ENCODE results near the gene COG7.
"Not testable (repeated sequence)": the region's sequence is repeated elsewhere in the genome, so short reads cannot be mapped to it uniquely, and the experiment has no call there.

Gene COG7

GRCh38 chr16:23452572-23453337 lies at the start of gene COG7:
Gene COG7, minus strand, starts transcription at chr16:23453189. Its CDS starts 195 bp downstream, at chr16:23452994.
- DNase-seq (ENCODE audit: low read depth): peak; percentile 67

DNA sequence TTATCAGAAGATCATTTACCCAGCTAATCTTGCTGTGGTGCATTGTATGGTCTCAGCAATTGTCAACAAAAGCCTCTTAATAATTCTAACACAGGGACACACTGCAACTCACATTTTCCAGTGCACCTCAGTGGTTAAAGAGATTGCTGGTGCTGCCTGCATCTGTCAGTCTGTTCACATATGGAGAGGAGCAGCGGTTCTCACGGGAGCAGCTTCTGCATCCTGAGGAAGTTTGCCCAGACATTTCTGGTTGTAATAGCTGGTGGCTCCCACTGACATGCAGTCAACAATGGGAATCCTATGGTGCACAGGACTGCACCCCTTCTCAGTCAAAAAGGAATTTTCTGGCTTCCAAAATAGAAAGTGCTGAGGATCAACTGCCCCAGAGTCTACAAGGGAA lies 49.5 kb upstream of the COG7 start:
- no peak for DNase-seq (ENCODE audit: low read depth)

GRCh38 chr16:23501291-23501690 lies 48.3 kb upstream of the COG7 start:
- no peak for DNase-seq (ENCODE audit: low read depth)

DNA sequence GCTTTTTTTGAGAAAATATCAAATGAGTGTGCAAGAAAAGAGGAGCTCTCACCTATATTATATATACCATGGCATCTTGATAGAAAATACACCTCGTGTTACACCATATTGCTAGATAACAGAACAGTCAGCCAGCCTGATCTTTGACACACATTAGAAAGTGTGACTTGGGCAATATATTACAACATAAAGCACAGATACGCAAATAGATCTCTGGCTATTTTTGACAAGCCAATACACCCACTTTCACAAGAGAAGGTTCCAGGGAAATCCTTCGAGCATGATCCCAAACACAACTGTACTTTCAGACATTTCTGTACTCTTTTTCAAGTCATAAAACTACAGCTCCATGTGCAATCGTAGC lies 47.9 kb upstream of the COG7 start:
- DNase-seq (ENCODE audit: low read depth): no peak

GRCh38 chr16:23500212-23500861 lies 47.3 kb upstream of the COG7 start:
- no peak for DNase-seq (ENCODE audit: low read depth)

DNA sequence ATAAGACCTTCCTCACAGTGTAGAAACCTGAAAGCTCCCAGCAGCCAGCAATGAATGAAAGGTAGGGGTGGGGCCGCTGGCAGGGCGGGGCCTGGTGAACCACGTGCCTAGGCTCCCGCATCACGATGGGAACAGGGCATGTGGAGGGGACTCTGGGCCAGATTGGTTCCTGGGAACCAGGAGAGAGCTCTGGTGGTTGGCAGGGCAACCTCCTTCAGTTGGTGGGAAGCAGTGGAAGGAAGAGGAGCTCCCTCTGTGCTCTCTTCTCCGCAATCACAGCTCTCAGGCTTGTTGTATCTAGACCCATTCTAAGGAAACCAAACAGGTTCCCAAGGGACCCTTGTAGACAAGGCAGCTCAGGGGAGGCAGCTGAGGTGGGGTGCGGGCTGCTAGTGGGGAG lies 46.8 kb upstream of the COG7 start:
- no peak for DNase-seq (ENCODE audit: low read depth)

GRCh38 chr16:23498863-23499262 lies 45.9 kb upstream of the COG7 start:
- DNase-seq (ENCODE audit: low read depth): no peak

- no peak for DNase-seq (ENCODE audit: low read depth)
These were observed 44.5 kb upstream of the COG7 start for GRCh38 chr16:23497543-23497868.

DNA sequence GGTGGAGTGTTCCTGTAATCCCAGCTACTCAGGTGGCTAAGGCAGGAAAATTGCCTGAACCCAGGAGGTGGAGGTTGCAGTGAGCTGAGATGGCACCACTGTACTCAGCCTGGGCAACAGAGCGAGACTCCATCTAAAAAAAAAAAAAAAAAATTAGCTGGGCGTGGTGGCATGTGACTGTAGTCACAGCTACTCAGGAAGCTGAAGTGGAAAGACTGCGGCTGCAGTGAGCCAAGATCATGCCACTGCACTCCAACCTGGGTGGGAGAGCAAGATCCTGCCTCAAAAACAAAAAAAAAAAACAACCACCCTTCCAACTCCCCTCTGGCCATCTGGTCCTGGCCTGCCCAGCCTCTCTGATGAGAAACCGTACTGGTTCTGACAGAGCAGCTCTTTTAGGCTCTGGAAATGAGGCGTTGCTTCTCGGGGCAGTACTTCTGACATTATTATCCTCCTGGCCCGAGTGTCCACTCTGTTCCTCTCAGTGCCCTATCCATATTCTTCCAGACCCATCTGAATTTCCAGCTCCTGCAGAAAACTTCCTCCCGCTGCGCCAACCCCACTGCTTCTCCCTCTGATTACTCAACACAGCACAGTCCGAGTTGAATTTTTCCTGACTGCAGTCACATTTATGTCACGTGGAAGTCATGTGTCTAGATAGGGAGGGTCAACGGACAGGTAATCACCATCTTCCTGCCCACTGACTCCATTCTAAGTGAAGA lies 44.0 kb upstream of the COG7 start:
- DNase-seq (ENCODE audit: low read depth): no peak

DNA sequence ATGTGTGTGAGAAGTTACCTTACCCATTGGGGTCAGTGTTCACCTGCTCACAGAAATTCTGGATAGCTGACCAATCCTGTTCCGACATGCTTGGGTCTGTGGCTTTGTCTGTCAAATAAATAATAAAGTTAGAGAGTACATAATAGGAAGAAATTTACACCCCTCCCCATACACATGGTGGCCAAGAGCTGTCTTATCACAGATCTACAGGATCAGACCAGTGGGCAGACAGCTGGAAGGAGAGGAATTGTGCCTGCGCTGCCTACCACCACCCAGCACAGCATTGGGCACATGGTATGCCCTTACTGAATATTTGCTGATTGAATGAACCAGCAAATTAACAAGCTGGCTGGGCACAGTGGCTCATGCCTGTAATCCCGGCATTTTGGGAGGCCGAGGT lies 42.7 kb upstream of the COG7 start:
- DNase-seq (ENCODE audit: low read depth): no peak

DNA sequence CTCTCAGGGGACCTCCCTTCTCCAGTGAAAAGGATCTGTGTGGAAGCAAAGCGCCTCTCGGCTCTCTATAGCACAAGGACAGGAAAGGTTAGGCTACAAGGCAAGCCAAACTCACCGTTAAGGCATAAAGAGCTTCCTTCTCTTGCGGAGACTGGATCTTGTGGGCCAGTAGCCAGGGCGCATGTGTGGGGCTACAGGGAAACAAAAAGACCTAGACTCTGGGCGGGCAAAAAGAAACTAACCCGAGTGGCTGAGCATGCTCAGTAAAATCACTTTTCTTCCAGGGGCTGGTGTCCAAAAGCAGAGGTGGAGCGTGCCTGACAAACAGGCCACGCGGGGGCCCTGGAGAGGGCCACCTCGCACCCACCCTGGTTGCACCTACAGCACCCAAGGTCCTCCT lies 41.2 kb upstream of the COG7 start:
- no peak for DNase-seq (ENCODE audit: low read depth)

DNA sequence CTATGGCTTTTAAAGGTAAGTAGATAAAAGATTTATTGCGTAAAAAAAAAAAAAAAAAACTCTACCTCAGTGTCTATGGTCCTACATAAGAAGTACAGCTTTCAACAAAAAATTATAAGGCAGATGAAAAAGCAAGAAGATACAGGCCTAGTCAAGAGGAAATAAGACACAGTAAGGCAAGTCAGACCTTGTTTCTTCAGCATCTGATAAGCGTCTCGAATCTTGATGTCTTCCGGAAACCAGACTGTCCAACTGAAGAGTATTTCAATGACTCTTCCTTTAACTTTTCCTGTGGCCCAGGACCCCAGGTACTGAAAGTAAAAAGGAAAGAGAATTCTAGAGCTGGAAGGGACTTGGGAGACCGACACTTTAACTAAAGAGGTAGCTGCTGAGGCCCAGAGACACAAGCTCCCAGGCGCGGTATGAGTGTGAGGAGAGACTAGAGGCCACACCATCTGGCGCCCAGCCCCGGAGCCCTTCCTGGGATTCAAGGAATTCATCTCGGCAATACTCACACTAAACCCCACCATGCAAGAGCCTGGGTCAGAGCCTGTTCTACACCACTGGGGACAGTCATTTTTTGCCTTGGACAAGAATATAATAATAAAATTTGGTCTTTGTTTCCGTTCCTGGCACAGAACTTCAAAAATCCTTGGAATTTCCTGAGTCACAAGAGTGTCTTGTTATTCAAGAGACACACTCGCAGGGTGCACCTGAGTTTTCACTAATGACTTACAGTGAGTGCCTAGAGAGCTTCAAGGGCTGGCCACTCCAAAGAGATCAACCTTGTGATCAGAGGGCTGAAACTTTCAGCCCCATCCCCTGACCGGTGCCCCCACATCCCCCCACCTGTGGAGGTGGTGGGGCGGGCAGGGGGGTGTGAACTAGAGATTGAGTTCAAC lies 38.8 kb upstream of the COG7 start:
- DNase-seq (ENCODE audit: low read depth): peak; percentile 3

DNA sequence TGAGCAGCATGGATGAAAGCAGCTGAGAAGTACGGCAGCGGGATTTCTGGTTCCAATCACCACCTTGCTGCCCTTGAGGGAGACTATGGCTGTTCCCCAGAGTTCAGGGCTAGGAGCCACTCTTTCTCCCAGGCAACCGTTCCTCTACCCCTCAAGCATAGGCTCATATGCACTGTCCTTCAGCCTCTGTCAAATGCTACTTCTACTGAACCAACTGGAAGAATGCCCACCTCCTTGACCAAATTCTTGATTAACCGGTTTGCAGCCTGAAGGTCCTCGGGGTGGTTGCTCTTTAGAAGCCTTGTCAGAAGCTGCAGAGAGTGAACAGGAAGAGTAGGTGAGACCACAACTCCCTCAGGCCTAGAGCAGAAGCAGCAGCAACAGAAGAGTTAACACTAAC lies 33.5 kb upstream of the COG7 start:
- no peak for DNase-seq (ENCODE audit: low read depth)

- DNase-seq (ENCODE audit: low read depth): no peak
These were observed 32.9 kb upstream of the COG7 start for GRCh38 chr16:23485841-23486240.

- DNase-seq (ENCODE audit: low read depth): no peak
These were observed 32.2 kb upstream of the COG7 start for GRCh38 chr16:23485257-23485614.

GRCh38 chr16:23484510-23485256 lies 31.7 kb upstream of the COG7 start:
- DNase-seq (ENCODE audit: low read depth): no peak

DNA sequence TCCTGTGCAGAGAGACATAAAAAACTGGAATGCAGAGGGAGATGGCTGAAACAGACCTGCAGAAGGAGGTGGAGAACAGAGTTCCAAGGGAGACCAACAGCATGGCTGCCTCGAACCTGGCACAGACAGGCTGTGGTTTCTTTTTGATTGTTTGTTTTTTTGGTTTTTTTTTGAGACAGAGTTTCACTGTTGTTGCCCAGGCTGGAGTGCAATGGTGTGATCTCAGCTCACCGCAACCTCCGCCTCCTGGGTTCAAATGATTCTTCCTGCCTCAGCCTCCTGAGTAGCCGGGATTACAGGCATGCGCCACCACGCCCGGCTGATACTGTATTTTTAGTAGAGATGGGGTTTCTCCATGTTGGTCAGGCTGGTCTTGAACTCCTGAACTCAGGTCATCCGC lies 30.5 kb upstream of the COG7 start:
- DNase-seq (ENCODE audit: low read depth): not testable (repeated sequence)

DNA sequence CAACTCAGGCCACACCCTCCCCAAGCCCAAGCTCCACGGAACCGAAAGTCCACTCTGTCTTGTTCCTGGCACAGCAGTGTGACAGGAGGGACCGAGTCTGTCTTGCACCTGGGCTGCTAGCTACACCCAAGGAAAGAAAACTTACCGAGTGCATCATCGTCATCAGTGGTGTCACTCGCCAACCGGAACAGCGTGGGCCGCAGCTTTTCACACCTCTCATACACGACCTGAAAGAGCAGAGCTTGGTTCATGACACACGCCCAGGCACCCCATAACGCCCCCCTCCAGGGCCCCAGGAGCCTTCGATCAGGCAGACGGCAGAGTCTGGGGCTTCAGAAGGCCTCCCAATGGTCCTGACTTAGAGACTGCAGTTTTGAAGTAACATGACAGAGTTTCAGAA lies 29.8 kb upstream of the COG7 start:
- no peak for DNase-seq (ENCODE audit: low read depth)

DNA sequence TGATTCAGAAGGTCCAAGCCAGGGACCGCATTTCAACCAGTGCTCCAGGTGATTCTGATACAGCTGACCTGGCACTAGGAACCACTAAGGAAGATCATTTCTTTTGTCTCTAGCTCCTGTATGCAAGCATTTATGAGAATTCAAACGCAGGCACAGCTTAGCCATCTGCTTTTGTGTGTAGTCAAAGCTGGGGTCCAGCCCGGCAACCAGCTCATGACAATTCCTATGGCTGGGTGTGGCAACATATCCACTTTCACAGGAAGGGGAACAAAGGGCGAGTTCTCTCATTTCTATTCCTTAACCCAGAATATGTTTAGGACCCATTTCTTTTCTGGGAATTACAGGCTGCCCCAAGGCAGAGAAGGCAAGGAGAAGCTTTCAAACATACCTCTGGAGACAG lies 27.3 kb upstream of the COG7 start:
- no peak for DNase-seq (ENCODE audit: low read depth)

DNA sequence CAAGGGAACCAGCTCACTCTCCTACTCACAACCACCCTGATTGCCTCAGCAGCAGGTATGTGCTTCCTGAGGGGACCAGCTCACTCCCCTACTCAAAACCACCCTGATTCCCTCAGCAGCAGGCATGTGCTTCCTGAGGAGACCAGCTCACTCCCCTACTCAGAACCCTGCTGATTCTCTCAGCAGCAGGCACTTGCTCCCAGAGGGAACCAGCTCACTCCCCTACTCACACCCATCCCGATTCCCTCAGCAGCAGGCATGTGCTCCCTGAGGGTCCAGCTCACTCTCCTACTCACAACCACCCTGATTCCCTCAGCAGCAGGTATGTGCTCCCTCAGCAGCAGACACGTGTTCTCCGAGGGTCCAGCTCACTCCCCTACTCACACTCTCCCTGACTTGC lies 26.1 kb upstream of the COG7 start:
- DNase-seq (ENCODE audit: low read depth): no peak

- DNase-seq (ENCODE audit: low read depth): no peak
These were observed 25.6 kb upstream of the COG7 start for GRCh38 chr16:23478566-23478965.

DNA sequence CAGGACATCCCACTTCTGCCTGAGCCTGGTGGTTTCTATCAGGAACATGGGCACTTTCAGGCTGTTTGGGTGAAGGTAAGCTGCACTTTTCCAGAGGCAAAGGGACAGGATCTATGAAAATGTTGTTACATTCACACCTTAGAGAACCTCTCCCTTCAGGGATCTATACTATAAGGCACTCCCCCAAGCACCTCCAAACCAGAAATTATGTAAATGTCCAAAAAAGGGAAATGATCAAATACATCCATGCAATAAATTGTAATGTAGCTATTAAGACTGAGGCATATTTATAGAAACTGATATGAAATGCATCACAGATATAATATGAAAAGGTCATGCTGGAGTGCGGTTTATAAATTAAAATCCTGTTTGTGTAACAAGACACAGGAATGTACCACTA lies 23.3 kb upstream of the COG7 start:
- DNase-seq (ENCODE audit: low read depth): no peak

All from GM04504 (cell line).